ENCODE measurements around the gene PKNOX2. TPM values are rescaled to one million over a fixed set of nuclear protein-coding genes. Genes with fewer than 3 reads are reported as not detected.

PKNOX2 gene
- total RNA-seq, 1 donor = not detected

DNA sequence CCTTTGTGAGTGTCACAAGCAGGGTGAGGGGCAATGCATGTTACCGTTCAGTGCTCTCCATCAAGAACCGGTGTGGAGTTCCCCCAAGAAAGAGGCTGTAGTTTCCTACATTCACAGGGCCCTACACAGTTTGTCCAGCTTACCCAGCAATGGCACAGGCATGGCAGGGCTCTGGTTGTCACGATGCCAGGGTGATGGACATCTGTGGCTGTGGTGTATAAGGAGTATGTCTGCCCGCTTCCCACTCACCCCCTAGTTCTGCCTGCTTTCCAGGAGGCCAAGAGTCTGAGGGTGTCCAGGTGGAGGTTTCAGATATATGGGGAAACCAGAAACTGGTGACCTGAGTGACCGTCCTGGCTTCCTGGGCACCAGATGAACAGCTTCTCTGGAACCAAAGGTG lies 116.1 kb downstream of the PKNOX2 start:
- no peak for DNase-seq (ENCODE audit: low read depth in 2 of 3, low spot score in 2 of 3)

DNA sequence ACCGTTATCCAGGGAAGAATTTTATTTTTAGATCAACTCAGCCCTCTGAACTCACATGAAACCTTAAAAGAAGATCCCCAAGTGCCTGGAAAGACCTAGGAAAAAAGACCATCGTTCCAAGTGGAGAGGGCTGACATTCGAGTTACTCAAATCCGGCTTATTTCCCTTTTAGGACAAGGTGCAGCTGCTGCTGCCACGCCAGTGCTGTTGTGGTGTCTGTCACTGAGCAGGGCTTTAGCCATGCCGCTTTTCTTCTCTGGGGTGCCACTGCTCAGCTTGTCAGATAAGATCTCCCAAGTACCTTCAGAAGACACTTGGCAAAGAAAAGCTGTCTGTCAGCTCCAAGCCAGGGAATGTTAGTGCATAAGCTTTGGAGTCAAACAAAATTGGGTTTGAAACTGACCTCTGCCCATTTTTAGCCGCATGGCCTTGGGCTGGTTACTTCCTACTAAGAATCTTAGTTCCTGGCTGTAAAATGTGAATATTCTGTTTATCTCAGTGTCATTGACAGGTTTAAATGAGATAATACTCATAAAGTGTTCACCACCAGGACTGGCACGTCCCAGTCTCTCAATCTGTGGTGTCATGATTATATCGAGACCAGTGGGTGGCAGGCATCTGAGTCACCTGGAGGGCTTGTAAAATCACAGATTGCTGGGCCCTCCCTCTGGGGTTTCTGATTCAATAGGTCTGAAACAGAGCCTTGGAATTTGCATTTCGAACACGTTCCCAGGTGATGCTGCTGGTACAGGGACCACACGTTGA lies 117.5 kb downstream of the PKNOX2 start:
- DNase-seq (ENCODE audit: low read depth in 2 of 3, low spot score in 2 of 3) = no peak

GRCh38 chr11:125282596-125282914 lies 118.0 kb downstream of the PKNOX2 start:
- DNase-seq (ENCODE audit: low read depth in 2 of 3, low spot score in 2 of 3) = no peak

DNA sequence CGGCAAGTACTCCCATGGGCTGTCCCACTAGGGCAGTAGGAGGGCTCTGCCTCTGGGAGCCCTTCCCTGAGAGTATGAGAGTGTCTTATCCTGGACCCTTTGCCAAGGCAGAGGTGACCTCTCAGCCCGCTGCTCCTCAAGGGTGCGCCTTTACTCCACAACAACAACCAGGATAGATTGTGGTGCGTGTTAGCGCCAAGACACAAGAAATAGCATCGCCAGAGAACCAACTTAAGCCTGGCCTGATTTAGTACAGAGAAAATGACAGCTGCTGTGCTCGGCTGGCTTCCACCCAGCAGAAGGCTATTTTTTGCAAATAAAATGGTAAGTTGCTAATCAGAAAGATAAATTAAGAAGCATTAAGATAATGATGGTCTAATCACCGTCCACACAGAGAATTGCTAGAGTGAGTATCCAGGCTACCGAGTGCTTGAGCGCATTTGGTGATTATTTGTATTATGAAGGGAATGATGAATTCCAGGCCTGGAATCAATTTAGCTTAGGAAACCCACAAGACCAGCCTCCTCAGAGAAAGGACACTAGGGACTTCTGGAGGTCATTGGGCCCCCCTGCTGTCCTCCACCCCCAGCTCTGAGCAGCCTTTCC lies 119.8 kb downstream of the PKNOX2 start:
- DNase-seq (ENCODE audit: low read depth in 2 of 3, low spot score in 2 of 3) = no peak

GRCh38 chr11:125285844-125286243 lies 121.3 kb downstream of the PKNOX2 start:
- no peak for DNase-seq (ENCODE audit: low read depth in 2 of 3, low spot score in 2 of 3)

GRCh38 chr11:125286486-125286885 lies 121.9 kb downstream of the PKNOX2 start:
- DNase-seq (ENCODE audit: low read depth in 2 of 3, low spot score in 2 of 3) = no peak

GRCh38 chr11:125287491-125288210 lies 123.1 kb downstream of the PKNOX2 start:
- DNase-seq (ENCODE audit: low read depth in 2 of 3, low spot score in 2 of 3) = no peak

DNA sequence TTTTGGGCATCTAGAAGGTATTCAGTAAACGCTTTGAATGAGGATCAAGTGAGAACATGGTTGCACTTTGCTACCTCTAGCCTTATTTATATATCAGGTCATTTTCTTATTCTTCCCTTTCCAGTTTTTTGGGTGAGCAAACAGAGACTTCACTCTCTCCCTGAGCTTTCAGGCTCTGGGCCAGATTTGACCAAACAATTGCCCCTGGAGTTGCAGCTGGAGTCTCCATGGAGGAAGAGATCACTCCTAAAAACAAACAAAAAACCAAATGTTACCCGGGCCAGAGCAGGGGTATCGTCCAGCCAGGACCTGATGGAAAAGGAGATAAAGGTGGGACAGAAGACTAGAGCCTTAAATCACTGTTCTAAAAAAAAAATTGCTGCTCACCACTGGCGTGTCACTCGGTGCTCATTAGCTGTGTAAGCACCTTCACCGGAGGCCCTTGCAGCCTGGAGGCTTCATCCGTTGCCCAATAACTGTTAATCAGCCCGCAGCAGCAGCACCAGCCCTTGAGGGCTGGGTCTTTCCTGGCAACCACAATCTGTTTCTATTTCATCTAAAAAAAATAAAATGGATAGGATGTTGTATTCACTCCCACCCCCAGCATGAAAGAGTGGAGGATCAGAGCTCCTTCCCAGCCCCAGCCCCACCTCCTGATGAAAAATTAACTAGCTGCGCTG lies 125.0 kb downstream of the PKNOX2 start:
- no peak for DNase-seq (ENCODE audit: low read depth in 2 of 3, low spot score in 2 of 3)

DNA sequence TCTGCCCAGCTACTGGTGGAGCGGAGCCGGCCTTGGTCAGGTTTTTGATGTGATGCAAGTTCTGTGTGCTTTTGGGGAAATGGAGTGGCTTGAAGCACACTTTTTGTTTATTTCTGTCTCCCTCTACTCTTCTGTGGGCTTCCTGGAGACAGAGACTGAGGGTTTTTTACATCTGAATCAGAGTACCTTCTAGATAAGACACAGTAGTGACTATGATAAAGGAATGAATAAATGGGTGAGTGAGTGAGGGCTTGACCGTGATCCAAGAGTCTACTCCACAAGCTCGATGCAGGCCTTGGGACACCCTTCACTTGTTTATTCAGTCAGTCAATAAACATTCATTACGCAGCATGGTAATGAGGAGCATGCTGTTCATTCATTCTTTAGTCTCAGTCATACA lies 125.7 kb downstream of the PKNOX2 start:
- no peak for DNase-seq (ENCODE audit: low read depth in 2 of 3, low spot score in 2 of 3)

GRCh38 chr11:125292100-125292499 lies 127.5 kb downstream of the PKNOX2 start:
- DNase-seq (ENCODE audit: low read depth in 2 of 3, low spot score in 2 of 3) = no peak

DNA sequence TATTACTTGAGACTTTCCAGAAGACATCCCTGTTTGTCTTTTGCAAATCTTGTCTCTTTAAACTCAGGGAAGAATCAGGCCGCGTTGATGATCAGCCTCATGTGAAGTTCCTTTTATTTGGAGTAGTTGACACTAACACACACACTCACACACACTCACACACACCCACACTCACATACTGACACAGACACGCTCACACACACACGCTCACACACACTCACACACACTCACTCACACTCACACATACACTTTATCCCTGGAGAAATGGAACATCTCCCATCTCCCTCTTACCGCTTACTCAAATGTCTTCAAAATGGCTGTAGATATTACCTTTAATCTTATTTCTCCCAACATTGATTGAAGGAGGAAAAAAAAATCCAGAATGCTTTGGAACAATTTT lies 129.0 kb downstream of the PKNOX2 start:
- DNase-seq (ENCODE audit: low read depth in 2 of 3, low spot score in 2 of 3) = no peak

GRCh38 chr11:125295931-125296330 lies 131.4 kb downstream of the PKNOX2 start:
- no peak for DNase-seq (ENCODE audit: low read depth in 2 of 3, low spot score in 2 of 3)

- DNase-seq (ENCODE audit: low read depth in 2 of 3, low spot score in 2 of 3) = no peak
These were observed 132.9 kb downstream of the PKNOX2 start for GRCh38 chr11:125297346-125297915.

DNA sequence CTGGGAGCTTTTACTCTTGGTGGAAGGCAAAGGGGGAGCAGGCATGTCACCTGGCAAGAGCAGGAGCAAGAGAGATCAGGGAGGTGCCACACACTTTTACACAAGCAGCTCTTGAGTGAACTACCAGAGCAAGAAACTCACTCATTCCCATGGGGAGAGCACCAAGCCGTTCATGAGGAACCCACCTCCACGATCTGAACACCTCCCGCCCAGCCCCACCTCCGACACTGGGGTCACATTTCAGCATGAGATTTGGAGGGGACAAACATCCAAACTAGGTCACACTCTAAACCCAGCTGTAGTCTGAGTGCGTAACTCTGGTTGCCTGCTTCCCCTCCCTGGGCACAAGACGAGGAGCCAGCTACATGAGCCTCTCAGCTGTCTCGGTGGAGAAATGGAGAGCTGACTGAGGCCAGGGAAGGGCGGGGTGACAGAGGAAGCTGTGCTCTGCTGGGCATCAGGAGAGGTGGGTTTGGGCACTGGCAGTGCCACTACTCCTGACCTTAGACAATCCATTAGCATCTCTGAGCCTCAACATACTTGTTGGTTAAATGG lies 134.6 kb downstream of the PKNOX2 start:
- DNase-seq (ENCODE audit: low read depth in 2 of 3, low spot score in 2 of 3) = no peak

- DNase-seq (ENCODE audit: low read depth in 2 of 3, low spot score in 2 of 3) = no peak
These were observed 135.3 kb downstream of the PKNOX2 start for GRCh38 chr11:125299821-125300220.

GRCh38 chr11:125300791-125301218 lies 136.3 kb downstream of the PKNOX2 start:
- no peak for DNase-seq (ENCODE audit: low read depth in 2 of 3, low spot score in 2 of 3)

GRCh38 chr11:125301346-125301745 lies 136.8 kb downstream of the PKNOX2 start:
- DNase-seq (ENCODE audit: low read depth in 2 of 3, low spot score in 2 of 3) = no peak

- no peak for DNase-seq (ENCODE audit: low read depth in 2 of 3, low spot score in 2 of 3)
These were observed 138.6 kb downstream of the PKNOX2 start for GRCh38 chr11:125303186-125303585.

DNA sequence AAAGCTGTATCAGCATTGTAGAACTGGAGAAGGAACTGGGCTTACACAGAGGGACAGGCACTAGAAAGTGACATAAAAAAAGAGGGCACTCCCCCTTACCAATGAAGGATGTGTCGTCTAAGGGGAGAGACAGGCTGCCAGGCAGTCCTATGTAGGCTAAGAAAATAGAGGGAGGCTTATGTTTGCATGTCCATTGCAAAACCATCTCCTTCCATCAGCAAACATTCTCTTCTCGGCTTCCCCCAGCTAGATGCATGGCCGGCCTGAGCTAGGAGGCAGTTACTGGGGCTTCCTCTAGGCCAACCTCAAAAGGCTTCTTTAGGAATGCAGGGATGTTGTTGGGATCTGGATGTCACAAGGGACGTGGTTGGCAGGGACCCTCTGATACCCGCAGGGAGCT lies 139.1 kb downstream of the PKNOX2 start:
- DNase-seq (ENCODE audit: low read depth in 2 of 3, low spot score in 2 of 3) = no peak

GRCh38 chr11:125304136-125304535 lies 139.6 kb downstream of the PKNOX2 start:
- no peak for DNase-seq (ENCODE audit: low read depth in 2 of 3, low spot score in 2 of 3)

DNA sequence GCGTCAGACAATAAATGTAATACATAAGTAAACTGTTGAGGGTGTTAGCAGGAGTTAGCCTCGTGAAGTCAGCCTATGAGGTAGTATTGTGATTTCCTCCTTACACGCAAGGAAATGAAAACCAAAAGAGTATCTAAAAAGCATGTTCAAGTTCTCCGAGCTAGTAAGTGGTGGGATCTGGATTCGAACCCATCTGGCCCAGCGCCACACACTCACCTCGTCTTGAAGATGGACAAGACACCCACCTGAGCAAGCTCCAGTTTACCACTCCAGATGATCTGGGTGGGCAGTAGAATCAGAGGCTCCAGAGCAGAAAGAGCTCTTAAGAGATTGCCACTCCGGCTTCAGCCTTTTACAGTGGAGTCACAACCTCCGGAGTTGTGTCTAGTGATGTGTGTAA lies 140.3 kb downstream of the PKNOX2 start:
- no peak for DNase-seq (ENCODE audit: low read depth in 2 of 3, low spot score in 2 of 3)
